HG03442 (cell line): ENCODE results near the gene GVQW3.
A peak's percentile ranks its signal among the peaks of the same experiment; 100 is the strongest.
"Not testable (repeated sequence)": the region's sequence is repeated elsewhere in the genome, so short reads cannot be mapped to it uniquely, and the experiment has no call there.

Experiments used
- ATAC-seq: cut with Tn5 transposase; IDR thresholded peaks from one replicate; pipeline ENCODE4 v1.9.1; 2021; ENCODE audit warnings: mild to moderate bottlenecking, moderate library complexity; ENCODE audit not compliant: unreplicated experiment

Gene GVQW3

DNA sequence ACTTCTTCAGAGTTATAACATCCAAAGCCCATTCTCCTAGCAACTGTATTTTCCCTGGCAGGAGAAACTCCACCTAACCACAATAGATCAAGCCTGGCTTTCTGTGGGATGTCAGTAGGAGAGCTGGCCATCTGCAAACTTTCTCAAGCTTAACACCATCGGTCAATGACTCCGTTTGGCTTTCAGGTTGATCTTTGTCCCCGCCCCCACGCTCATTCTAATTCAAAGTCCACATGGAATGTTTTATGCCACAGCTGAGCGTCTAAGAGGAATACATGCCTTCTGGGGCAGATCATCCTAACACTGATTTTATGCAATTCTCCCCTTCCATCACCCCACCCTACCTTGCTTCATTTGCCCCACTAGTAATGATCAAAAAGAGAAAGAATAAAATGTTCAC lies 4.8 kb downstream of the GVQW3 start:
- ATAC-seq: no peak

DNA sequence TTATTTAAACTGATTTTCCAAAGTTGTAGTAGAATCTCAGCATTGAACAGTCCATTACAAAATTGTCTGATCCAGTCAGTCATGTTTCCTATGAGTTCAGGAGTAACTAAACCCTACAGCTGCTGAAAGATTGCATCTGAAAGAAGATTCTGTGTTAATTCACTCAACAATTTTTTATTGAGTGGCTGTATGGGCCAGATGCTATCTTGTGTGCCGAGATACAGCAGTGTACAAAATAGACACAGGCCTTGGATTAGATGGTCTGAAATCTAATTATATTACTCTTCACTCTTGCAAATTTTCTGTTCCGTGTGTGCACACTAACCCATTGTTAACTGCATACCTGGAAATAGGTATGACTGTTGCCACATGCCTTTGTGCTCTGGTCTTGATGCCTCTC lies 7.3 kb downstream of the GVQW3 start:
- no peak for ATAC-seq

DNA sequence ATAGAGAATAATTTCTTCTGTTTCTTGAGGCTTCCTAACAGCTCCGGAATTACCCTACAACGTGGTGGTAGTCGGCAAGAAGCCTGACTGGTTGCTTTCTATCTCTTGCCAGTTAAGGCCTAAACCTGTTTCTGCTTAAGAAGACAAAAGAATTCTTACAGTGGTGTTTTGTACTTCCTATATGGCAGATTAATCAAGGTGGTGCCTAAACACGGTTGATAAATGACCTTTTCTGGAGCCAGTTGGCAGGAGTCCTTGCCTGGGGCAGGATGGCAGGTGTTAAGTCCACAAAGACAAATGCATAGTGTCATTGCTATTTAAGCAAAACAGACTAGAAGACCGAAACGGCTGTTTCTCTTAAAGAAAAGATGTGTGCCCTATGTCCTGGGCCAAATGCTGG lies 9.9 kb downstream of the GVQW3 start:
- no peak for ATAC-seq

DNA sequence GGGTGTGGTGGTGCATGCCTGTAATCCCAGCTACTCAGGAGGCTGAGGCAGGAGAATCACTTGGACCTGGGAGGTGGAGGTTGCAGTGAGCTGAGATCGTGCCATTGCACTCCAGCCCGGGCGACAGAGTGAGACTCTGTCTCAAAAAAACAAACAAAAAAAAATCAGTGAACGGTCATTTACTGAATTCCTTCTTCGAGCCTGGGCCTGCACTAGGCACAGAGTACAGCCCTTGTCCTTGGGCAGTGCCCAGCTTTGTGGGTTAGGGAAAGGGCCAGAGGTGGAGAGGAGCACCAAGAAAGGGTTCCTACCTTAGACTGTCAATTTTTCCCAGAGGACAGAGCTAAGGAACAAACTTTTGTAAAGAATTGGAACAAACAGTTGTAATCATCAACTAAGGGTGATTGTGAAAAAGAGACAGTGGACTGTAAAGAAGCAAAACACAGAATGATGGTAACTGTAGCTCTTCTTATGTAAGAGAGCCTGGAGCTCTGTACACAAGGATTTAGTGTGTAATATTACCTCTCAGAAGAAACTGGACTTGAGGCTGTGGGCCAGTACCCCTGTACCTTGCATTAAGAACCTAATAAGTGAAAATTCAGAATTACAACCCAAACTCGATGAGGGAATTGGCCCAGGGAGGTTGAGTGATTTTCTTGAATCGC lies 10.8 kb downstream of the GVQW3 start:
- ATAC-seq: no peak

DNA sequence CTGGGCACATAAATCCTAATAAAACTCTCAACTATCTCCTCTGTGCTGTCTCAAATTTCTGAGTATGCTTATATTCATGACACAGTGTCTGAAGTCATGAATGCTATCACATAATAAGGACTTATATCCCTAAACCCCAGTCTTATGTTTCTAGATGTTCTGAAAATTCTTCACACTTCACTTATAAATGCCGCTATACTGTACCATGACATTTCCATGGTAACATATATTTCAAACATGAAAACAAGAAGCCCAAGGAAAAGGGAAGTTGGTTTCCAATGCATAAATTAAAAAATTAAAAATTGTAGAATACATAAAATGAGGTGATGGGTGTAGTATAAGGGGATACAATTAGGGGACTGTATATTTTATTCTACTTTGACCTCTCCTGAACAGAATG lies 11.7 kb downstream of the GVQW3 start:
- ATAC-seq: no peak

DNA sequence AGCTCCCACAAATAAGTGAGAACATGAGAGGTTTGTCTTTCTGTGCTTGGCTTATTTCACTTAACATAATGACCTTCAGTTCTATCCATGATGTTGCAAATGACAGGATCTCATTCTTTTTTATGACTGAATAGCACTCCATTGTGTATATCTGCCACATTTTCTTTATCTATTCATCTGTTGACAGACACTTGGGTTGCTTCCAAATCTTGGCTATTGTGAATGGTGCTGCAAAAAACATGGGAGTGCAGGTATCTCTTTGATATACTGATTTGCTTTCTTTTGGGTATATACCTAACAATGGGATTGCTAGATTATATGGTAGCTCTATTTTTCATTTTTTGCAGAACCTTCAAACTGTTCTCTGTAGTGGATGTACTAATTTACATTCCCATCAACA lies 13.3 kb downstream of the GVQW3 start:
- no peak for ATAC-seq

DNA sequence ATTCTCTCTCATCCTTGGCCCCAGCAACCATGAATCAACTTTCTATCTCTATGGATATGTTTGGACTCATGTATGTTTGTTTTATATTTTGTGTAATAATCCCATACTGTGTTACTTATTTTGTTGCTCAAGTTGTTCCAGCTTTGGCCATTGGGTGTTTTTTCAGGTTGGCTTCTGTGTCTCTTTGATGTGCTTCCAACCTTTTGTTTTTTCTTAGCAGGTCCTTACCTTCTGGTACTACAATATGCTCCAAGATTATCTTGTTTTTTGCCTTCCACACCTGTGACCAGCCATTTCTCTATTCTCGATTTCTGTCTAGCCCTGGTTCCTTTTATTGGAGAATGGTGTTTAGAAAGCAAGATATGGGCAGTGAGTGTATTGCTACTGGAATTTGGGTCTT lies 14.2 kb downstream of the GVQW3 start:
- no peak for ATAC-seq

DNA sequence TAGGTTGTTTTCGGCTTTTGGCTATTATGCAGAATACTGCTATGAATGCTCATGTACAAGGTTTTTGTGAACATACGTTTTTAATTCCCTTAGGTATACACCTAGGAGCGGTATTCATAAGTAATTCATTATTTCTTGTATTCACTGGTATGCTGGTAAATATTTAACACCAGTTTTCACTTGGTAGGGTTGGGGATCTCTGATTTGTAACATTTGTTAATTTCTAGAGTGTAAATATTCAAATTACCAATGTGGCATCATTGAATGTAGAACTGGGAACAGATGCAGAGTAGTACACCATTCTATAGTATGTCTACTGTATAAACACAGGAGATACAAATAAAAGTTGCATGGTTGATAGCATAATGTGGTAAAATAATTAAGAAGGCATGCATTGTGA lies 16.3 kb downstream of the GVQW3 start:
- ATAC-seq: no peak

DNA sequence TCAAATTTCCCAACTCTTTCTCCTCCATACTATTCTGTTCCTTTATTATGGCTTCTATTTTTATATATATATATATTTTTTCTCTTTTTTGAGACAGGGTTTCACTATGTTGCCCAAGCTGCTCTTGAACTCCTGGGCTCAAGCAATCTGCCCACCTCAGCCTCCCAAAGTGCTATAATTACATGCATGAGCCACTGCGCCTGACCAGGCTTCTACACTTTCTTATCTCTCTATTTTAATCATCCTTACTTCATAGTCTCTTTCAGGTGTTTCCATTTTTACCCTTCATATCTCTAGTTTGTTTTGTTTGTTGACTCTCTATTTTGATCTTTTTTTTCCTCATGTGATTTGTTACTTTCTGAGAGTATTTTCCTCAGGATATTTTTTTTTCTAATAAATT lies 19.8 kb downstream of the GVQW3 start:
- ATAC-seq: no peak

DNA sequence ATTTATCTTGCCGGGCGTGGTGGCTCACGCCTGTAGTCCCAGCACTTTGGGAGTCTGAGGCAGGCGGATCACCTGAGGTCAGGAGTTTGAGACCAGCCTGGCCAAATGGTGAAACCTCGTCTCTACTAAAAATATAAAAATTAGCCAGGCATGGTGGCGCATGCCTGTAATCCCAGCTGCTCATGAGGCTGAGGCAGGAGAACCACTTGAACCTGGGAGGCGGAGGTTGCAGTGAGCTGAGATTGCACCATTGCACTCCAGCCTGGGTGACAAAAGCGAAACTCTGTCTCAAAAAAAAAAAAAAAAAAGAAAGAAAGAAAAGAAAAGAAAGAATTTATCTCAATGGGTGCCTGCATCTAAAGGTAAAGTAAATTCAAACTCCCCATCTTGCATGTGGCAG lies 20.4 kb downstream of the GVQW3 start:
- ATAC-seq: not testable (repeated sequence)

DNA sequence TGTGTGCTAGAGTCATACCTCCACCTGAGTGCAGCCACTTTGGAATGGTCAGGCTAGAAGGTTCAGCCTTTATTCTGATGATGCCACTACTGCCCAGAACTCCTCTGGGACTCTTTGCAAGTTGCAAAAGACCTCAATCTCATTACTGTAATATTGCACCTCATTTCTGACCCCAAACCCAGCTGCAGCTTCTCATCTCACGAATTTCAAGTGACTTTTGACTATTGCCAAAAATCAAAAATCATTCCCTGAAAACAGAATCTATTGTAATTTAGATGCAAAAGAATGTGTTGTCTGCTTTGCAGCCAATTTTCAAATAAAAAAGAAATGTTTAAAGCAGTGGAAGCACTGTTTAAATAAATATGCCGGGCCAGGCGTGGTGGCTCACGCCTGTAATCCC lies 25.2 kb downstream of the GVQW3 start:
- ATAC-seq: no peak

DNA sequence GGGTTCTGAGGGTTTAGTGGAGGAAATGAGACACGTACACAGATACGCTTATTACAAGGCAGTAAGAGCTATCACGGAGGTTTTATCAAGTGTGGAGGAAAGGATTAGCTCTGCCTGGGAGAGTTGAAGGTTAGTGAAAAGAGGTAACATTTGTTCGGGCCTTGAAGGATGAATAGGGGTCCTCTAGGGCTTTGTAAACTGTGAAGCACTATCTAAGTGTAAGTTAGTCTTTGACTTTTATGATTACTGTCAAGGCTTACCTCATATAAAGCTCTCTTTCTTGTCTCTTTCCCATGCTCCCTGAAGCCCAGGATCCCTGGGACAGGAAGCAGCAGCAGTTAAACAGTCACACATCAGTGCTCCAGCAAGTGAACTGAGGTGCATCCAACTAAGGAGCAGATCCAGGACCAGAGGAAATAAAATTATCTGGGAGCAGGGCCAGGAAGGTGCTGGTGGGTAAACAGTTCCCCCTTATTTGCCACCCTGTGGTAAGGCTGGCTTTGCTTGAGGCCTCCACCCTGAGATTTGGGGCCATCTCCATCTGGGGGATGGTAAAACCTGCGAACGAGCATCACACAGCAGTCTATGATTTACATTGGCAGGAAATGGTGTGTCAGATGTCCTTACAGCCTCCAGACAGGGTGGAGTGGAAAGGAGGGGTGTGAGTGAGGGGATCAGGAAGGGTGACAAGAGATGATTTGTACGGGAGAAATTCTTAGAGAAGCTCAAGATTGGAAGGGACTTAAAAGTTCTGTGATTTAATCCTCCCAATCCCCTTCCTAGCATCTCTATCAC lies 27.2 kb downstream of the GVQW3 start:
- no peak for ATAC-seq

DNA sequence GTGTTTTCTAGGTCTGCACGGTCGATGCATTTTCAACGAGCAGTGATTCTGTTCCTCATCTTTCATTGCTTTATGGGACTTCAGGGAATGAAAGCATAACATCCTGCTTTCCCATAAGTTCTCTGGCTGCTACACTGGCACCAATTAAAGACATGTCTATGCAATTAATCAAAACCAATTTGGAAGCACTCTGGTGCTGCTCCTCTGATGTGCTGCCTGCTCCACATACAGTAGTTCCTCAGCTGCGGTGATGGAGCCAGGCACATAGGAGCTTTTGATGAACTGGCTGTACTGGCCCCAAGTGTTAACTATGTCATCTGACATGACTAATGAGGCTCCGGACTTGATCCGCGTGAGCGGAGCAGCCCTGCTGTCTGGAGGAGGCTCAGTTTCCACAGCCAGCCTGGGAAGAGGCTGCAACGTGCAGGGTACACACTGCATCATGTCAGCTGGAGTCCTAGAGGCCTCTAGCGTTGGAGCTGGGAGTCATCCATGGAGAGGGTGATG lies 29.8 kb downstream of the GVQW3 start:
- no peak for ATAC-seq

DNA sequence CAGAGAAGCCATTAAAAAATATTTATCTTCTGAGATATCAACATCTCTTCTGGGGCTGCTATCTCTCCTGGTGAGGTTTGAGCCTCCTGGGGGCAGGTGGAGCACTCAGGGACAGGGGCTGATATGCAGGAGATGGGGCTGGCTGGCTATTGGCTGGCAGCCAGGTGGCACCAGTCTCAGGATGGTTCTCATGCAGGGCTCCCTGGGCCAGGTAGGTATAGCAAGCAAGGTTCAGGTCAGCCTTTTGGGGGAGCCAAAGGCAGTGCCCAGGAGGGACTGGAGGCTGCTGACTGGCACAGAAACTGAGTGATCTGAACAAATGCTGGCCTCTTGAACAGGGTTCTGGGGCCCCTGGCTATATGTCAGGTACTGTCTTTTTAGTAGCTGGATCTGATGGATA lies 34.0 kb downstream of the GVQW3 start:
- no peak for ATAC-seq

DNA sequence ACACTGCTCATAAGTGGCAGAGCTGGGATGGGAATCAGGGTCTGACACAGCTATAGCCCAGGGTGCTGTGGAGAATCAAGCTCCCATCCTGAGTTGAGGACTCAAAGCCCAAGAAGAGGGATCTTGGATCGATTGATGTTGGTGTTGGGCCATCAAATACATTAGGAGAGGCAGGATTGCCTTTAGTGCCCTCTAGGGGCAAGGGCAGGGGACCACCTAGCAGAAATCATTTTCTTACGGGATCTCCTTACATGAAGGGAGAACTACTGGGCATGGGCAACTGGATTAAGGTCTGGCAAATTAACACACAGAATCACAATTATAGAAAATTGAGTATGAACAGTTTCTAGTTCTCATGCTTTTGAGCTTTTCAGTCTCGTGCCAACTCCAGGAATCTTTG lies 38.8 kb downstream of the GVQW3 start:
- no peak for ATAC-seq

DNA sequence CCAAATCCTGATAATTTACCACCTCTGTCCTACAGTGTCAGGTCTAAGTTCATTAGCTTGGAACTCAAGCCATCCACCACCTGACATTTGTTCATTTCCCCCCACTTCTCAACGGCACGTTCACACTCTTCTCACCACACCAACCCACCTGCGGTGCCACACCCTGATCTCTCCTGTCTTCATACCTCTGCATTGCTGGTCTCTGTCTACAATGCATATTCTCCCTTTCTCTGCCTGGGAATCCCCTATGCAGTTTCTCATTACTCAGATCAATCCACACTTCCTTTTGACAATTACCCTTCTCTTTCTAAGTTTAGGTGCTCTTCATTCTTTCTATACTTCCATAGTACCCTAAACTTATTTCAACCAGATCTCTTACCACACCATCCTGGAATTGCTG lies 43.3 kb downstream of the GVQW3 start:
- ATAC-seq: peak; percentile 73

DNA sequence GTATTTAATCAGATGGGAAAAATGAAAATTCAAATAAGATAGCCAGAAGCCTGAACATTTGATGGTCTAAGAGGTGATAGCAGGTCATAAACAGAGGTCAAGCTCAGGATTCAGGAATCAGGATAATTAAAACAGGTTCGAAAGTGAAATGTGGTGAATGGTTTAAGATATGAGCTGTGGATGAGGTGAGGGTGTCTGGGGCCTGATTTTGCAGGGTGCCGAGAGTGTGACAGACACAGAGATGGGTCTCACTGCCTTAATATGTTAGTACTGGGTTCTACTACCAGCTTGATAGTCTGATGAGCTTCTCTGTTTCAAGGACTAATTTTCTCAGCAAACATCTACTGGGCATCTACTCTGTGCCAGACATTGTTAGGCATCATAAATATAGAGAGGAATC lies 43.8 kb downstream of the GVQW3 start:
- peak; percentile 47 for ATAC-seq

DNA sequence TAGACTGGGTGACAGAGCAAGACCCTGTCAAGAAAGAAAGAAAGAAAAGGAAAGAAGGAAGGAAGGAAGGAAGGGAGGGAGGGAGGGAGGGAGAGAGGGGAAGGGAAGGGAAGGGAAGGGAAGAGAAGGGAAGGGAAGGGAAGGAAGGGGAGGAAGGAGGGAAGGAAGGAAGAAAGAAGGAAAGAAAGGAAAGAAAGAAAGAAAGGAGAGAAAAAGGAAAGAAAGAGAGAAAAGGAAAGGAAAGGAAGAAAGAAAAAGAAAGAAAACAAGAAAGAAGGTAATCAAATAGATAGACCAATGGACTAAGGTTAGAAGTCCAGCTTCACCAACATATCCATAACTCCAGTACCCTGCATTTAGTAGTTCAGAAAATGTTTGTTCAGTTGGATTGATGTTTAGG lies 45.5 kb downstream of the GVQW3 start:
- ATAC-seq: no peak

DNA sequence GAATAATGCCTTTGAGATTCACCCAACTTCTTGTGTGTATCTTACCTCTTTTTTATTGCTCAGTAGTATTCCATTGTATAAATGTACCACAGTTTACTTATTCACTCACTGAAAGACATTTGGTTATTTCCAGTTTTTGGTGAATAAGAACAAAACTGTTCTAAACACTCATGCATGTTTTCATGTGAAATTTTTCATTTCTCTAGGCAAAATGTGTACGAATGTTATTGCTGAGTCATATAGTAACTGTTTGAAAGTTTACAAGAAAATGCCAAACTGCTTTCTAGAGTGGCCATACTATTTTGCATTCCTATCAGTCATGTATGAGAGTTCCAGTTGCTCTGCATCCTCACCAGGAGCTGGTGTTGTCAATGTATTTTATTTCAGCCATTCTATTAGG lies 54.9 kb downstream of the GVQW3 start:
- ATAC-seq: no peak

DNA sequence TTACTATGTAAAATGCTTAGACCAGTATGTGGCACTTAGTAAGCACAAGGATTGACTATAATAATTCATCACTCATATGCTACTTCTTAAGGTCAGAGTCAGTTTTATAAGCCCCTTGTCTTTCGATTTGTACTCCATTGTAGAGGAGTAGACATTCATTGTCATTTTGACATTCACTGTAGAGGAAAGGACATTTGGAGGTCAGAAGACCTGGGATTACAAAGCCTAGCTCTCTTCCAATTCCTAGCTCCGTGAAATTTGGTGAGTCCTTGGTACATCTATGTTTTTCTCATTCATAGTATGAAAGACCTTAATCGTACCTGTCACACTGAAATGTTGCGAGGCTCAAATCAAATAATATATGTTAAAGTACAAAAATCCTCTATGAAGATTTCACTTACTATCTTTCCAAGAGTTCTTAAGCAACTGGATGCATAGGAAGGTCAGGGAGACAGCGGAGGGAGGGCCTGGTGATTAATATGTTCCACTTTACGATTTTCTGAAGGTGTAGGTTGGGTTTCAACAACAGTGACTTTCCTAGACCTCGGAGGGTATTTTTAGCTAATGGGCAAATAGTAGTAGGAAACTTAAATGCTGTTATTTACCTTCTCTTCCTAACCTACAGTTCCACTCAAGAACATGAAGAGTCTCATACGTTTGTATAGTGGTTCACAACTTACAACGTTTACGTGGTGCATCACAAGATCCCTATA lies 62.3 kb downstream of the GVQW3 start:
- ATAC-seq: no peak

DNA sequence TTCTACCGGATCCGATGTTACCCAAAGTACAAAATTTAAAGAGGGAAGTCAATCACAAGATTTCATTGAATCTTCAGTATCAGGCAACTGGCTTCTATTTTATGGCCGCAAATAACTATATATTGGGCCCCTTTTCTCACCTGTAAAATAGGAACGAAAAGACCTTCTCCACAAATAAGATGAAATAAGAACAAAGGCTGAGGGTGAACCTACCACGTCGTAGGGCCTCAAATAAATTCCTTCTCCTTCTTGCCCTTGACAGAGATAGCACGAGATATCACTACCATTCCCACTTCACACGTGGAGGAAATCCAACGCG lies 62.9 kb downstream of the GVQW3 start:
- no peak for ATAC-seq
